ENCODE results near the gene TMEM239. TPM values are rescaled to one million over a fixed set of nuclear protein-coding genes. Genes with fewer than 3 reads are reported as not detected.

Gene TMEM239
- total RNA-seq, 2 donors from 2014 or later = not detected

GRCh38 chr20:2795451-2795850 lies 20.7 kb upstream of the TMEM239 start:
- peaks cover 11% of the 10 kb centered on the region for H3K4me1 ChIP-seq
- no peak overlapping the region for H3K27ac ChIP-seq
- no peaks in the 10 kb centered on the region for H3K36me3 ChIP-seq (replicated peaks in 1 of 2; ENCODE audit: insufficient read depth in 1 of 2, low read depth in 2 of 2)
- no peak for ATAC-seq
- intact Hi-C loops (cut with DNase I) = no loop called here
- 58 to 75% methylated on average over 13 to 24 of the region's 24 CpGs for WGBS, 2 donors
- H3K9me3 ChIP-seq = no peaks in the 10 kb centered on the region
- peaks cover 0 to under 1% of the 10 kb centered on the region in 2 donors for H3K27me3 ChIP-seq
- TF ChIP-seq CTCF (IDR thresholded peaks at IDR 0.05) (no peak), POLR2A (IDR thresholded peaks at IDR 0.05) (no peak)
- H3K4me3 ChIP-seq = no peak overlapping the region
- DNase-seq = no peak

- 65 to 78% methylated on average over 5 to 20 of the region's 20 CpGs for WGBS, 2 donors
- TF ChIP-seq CTCF (IDR thresholded peaks at IDR 0.05) (no peak), POLR2A (IDR thresholded peaks at IDR 0.05) (no peak)
- peaks cover 0 to 7% of the 10 kb centered on the region in 2 donors for H3K27me3 ChIP-seq
- no peak overlapping the region for H3K4me3 ChIP-seq
- DNase-seq = no peak
- peaks cover 18% of the 10 kb centered on the region for H3K4me1 ChIP-seq
- intact Hi-C loops (cut with DNase I) = no loop called here
- no peaks in the 10 kb centered on the region for H3K9me3 ChIP-seq
- H3K36me3 ChIP-seq (replicated peaks in 1 of 2; ENCODE audit: insufficient read depth in 1 of 2, low read depth in 2 of 2) = no peaks in the 10 kb centered on the region
- ATAC-seq = no peak
- H3K27ac ChIP-seq = no peak overlapping the region
These were observed 20.0 kb upstream of the TMEM239 start for GRCh38 chr20:2796011-2796660.

GRCh38 chr20:2797136-2797983 lies 18.8 kb upstream of the TMEM239 start:
- Histone ChIP-seq H3K4me1 (peaks cover 23% of the 10 kb centered on the region), H3K9me3 (no peaks in the 10 kb centered on the region), H3K27ac (no peak overlapping the region), H3K4me3 (no peak overlapping the region), H3K27me3 (peaks cover 0 to 7% of the 10 kb centered on the region in 2 donors), H3K36me3 (replicated peaks in 1 of 2; ENCODE audit: insufficient read depth in 1 of 2, low read depth in 2 of 2) (no peaks in the 10 kb centered on the region)
- 66 to 68% methylated on average over 4 to 16 of the region's 16 CpGs for WGBS, 2 donors
- intact Hi-C loops (cut with DNase I) = no loop called here
- ATAC-seq (no peak), DNase-seq (no peak)
- TF ChIP-seq CTCF (IDR thresholded peaks at IDR 0.05) (no peak), POLR2A (IDR thresholded peaks at IDR 0.05) (no peak)

- no peak for DNase-seq
- intact Hi-C loops (cut with DNase I) = no loop called here
- Histone ChIP-seq H3K27ac (no peak overlapping the region), H3K36me3 (replicated peaks in 1 of 2; ENCODE audit: insufficient read depth in 1 of 2, low read depth in 2 of 2) (no peaks in the 10 kb centered on the region), H3K4me1 (peaks cover 23% of the 10 kb centered on the region), H3K4me3 (no peak overlapping the region), H3K27me3 (peaks cover 0 to 7% of the 10 kb centered on the region in 2 donors), H3K9me3 (no peaks in the 10 kb centered on the region)
- ATAC-seq = no peak
- WGBS, 2 donors = 27 to 79% methylated on average over 3 to 19 of the region's 19 CpGs
- TF ChIP-seq CTCF (IDR thresholded peaks at IDR 0.05) (no peak), POLR2A (IDR thresholded peaks at IDR 0.05) (no peak)
These were observed 17.9 kb upstream of the TMEM239 start for GRCh38 chr20:2798095-2798805.
